Psoas muscle (tissue), 8 donors: ENCODE results near the gene NPDC1. TPM values are rescaled to one million over a fixed set of nuclear protein-coding genes. Genes with fewer than 3 reads are reported as not detected.

Source experiments
- ATAC-seq, 4 donors: fragments of 200-7000 bp; cut with Tn5 transposase; one replicate each; pipeline ENCODE4 v1.9.1; 2020; ENCODE audit warnings: moderate library complexity in 3 of 4, mild to moderate bottlenecking in 2 of 4
- DNase-seq, 2 donors: peaks; one replicate each; pipeline ENCODE4 v3.0.0-alpha.2; 2020
- H3K27ac ChIP-seq: fragments of 200-600 bp; one replicate; pipeline ENCODE4 v1.8.0; 2022
- H3K27me3 ChIP-seq, 3 donors: fragments of 200-600 bp in 1 of 3; one replicate each; pipeline versions ENCODE4 v1.6.1 to v1.8.0; 2013 to 2022; ENCODE audit warnings: low read length in 2 of 3, mild to moderate bottlenecking in 2 of 3, moderate library complexity in 1 of 3; ENCODE audit not compliant: insufficient read depth in 3 of 3
- H3K36me3 ChIP-seq, 2 donors: fragments of 200-600 bp in 1 of 2; one replicate each; pipeline versions ENCODE4 v1.6.1 to v1.8.0; 2013 to 2022; ENCODE audit warnings: low read depth in 1 of 2, mild to moderate bottlenecking in 1 of 2, moderate library complexity in 1 of 2; ENCODE audit not compliant: insufficient read depth in 1 of 2
- H3K4me1 ChIP-seq: fragments of 200-600 bp; one replicate; pipeline ENCODE4 v1.8.0; 2022
- H3K4me3 ChIP-seq: fragments of 200-600 bp; one replicate; pipeline ENCODE4 v1.8.0; 2022; ENCODE audit warnings: mild to moderate bottlenecking
- H3K9me3 ChIP-seq: fragments of 200-600 bp; one replicate; pipeline ENCODE4 v1.8.0; 2022
- CTCF ChIP-seq: fragments of 200-600 bp; IDR thresholded peaks from one replicate; pipeline ENCODE4 v1.8.0; 2022; ENCODE audit warnings: antibody characterized with exemption
- whole genome bisulfite sequencing, 3 donors: extraction: QIAGEN DNeasy Blood & Tissue Kit; methylation state at CpG; one replicate each; pipeline versions ENCODE4 v1.1.6 to v1.1.7; 2013; 5-methylcytosine and 5-hydroxymethylcytosine counted together
- intact Hi-C, 2 donors: fragments of 100-400 bp; cut with DNase I; formaldehyde crosslinking; loops; one replicate each; pipeline versions ENCODE4 v1.11.0 to v1.14.2; 2022
- polyA plus RNA-seq, 3 donors: library from polyadenylated mRNA; stranded (reverse); fragments of 200-250 nt; gene quantifications; one replicate each; pipeline ENCODE4 v1.2.3, GENCODE V29; 2013
- total RNA-seq, 4 donors: library from RNA; stranded (reverse); fragmentation: NEBNext Ultra II Directional in 2 of 4; extraction: Animal tissue kit (Norgen Biotek cat#: 25700) in 2 of 4; gene quantifications; one replicate each; pipeline versions ENCODE4 v1.2.1 to v1.2.4, GENCODE V29; 2021 to 2023
- donor health status: healthy with polysubstance abuse.
- donor health status: DM: no; HTN: no; CAD: no; lungs with moderate emphysema.
- donor health status: Bipolar disorder and iron deficiency.
- donor health status: healthy.
- donor health status: DM: yes; HTN: yes; CAD: no.
- donor health status: DM: no; HTN: no; CAD: no.
- donor health status: DM: no; HTN: no; CAD: no.
- donor health status: DM: yes; HTN: yes; CAD: no.

NPDC1 gene
- total and polyA plus RNA-seq, 7 donors = 14.8 to 32.1 (median 22.4) TPM

GRCh38 chr9:137045294-137046087 lies 486 bp downstream of the NPDC1 start:
- no peak for DNase-seq
- H3K27ac ChIP-seq = peak overlapping the region; percentile 50
- no peaks in the 10 kb centered on the region for H3K9me3 ChIP-seq
- WGBS, 3 donors = 2 to 5% (median 4%) methylated on average over 45 to 96 of the region's 96 CpGs
- H3K4me3 ChIP-seq = peak overlapping the region; percentile 69
- H3K36me3 ChIP-seq = no peaks in the 10 kb centered on the region
- peaks cover 18% of the 10 kb centered on the region for H3K4me1 ChIP-seq
- no peak for TF ChIP-seq CTCF
- intact Hi-C loops = loop anchor here in 1 of 2 donors (2.0 kb wide), 1 partner anchor 19 kb away; no protein-coding TSS in a partner anchor
- ATAC-seq = peak in 1 of 4 donors; percentile 22
- H3K27me3 ChIP-seq = peaks cover 0 to 59% (median 10%) of the 10 kb centered on the region in 3 donors

GRCh38 chr9:137044502-137045177 lies 1.3 kb downstream of the NPDC1 start:
- Histone ChIP-seq H3K4me1 (peaks cover 18% of the 10 kb centered on the region), H3K9me3 (no peaks in the 10 kb centered on the region), H3K4me3 (peak overlapping the region; percentile 69), H3K27me3 (peaks cover 0 to 58% (median 8%) of the 10 kb centered on the region in 3 donors), H3K27ac (no peak overlapping the region), H3K36me3 (peaks cover 0 to 2% of the 10 kb centered on the region in 2 donors)
- ATAC-seq (no peak), DNase-seq (no peak)
- no peak for TF ChIP-seq CTCF
- intact Hi-C loops = no loop called here
- WGBS, 3 donors = 24 to 38% (median 28%) methylated on average over 17 to 18 of the region's 18 CpGs

GRCh38 chr9:137044037-137044436 lies 1.9 kb downstream of the NPDC1 start:
- 58 to 71% (median 65%) methylated on average over 11 to 12 of the region's 12 CpGs for WGBS, 3 donors
- H3K27ac ChIP-seq = no peak overlapping the region
- no peaks in the 10 kb centered on the region for H3K9me3 ChIP-seq
- TF ChIP-seq CTCF = no peak
- H3K36me3 ChIP-seq = peaks cover 0 to 8% of the 10 kb centered on the region in 2 donors
- ATAC-seq (no peak), DNase-seq (no peak)
- peaks cover 0 to 52% (median 4%) of the 10 kb centered on the region in 3 donors for H3K27me3 ChIP-seq
- intact Hi-C loops = no loop called here
- H3K4me1 ChIP-seq = peaks cover 15% of the 10 kb centered on the region
- H3K4me3 ChIP-seq = peak overlapping the region; percentile 69

GRCh38 chr9:137042751-137043727 lies 2.9 kb downstream of the NPDC1 start:
- Histone ChIP-seq H3K27me3 (peaks cover 0 to 42% (median 4%) of the 10 kb centered on the region in 3 donors), H3K4me3 (peak overlapping the region; percentile 13), H3K36me3 (peaks cover 0 to 12% of the 10 kb centered on the region in 2 donors), H3K4me1 (peaks cover 14% of the 10 kb centered on the region), H3K27ac (no peak overlapping the region), H3K9me3 (no peaks in the 10 kb centered on the region)
- no peak for TF ChIP-seq CTCF
- DNase-seq = no peak
- WGBS, 3 donors = 70 to 77% (median 76%) methylated on average over 30 to 36 of the region's 36 CpGs
- peak in 1 of 4 donors; percentile 25 for ATAC-seq
- intact Hi-C loops = no loop called here
